Measurements from ENCODE around the gene ASCL5. TPM values are rescaled to one million over a fixed set of nuclear protein-coding genes. Genes with fewer than 3 reads are reported as not detected.

Gene ASCL5
- total RNA-seq, 1 donor, result not detected

GRCh38 chr1:201069636-201070035, 57.3 kb downstream of the ASCL5 start:
- no peak for TF ChIP-seq CTCF (IDR thresholded peaks at IDR 0.05; ENCODE audit: insufficient read depth, low read depth, low read length)
- no peak overlapping the region for H3K4me3 ChIP-seq (ENCODE audit: low read depth, low read length)
- DNase-seq (ENCODE audit: low read depth), result no peak

- no peak for DNase-seq (ENCODE audit: low read depth)
- no peak for TF ChIP-seq CTCF (IDR thresholded peaks at IDR 0.05; ENCODE audit: insufficient read depth, low read depth, low read length)
- H3K4me3 ChIP-seq (ENCODE audit: low read depth, low read length), result no peak overlapping the region
Observed at GRCh38 chr1:201068976-201069375, 58.0 kb downstream of the ASCL5 start.

- no peak for DNase-seq (ENCODE audit: low read depth)
- H3K4me3 ChIP-seq (ENCODE audit: low read depth, low read length), result no peak overlapping the region
- no peak for TF ChIP-seq CTCF (IDR thresholded peaks at IDR 0.05; ENCODE audit: insufficient read depth, low read depth, low read length)
Observed at GRCh38 chr1:201066986-201067385, 60.0 kb downstream of the ASCL5 start.

- no peak overlapping the region for H3K4me3 ChIP-seq (ENCODE audit: low read depth, low read length)
- no peak for DNase-seq (ENCODE audit: low read depth)
- no peak for TF ChIP-seq CTCF (IDR thresholded peaks at IDR 0.05; ENCODE audit: insufficient read depth, low read depth, low read length)
Observed at GRCh38 chr1:201065686-201066085, 61.3 kb downstream of the ASCL5 start.

GRCh38 chr1:201064806-201065205, 62.2 kb downstream of the ASCL5 start:
- no peak overlapping the region for H3K4me3 ChIP-seq (ENCODE audit: low read depth, low read length)
- TF ChIP-seq CTCF (IDR thresholded peaks at IDR 0.05; ENCODE audit: insufficient read depth, low read depth, low read length), result no peak
- no peak for DNase-seq (ENCODE audit: low read depth)

Other genes with a start within 250 kb of the ASCL5 start
- gene INAVA, start 232.3 kb downstream of the ASCL5 start, total RNA-seq, result 0.32 TPM in 1 of 2 replicates, not detected in the other
- gene KIF21B, start 103.5 kb downstream of the ASCL5 start, total RNA-seq, result under 0.01 and 0.32 TPM in 2 replicates
- not detected in 2 replicates for gene CACNA1S, start 14.8 kb downstream of the ASCL5 start, total RNA-seq
- 41.2 and 52.2 TPM in 2 replicates for gene TMEM9, start 27.3 kb upstream of the ASCL5 start, total RNA-seq
- under 0.01 TPM in 2 replicates for gene IGFN1, start 63.6 kb upstream of the ASCL5 start, total RNA-seq
- under 0.01 TPM in 1 of 2 replicates, not detected in the other for gene PKP1, start 156.3 kb upstream of the ASCL5 start, total RNA-seq